ENCODE data around the gene MPHOSPH9.
A peak's percentile ranks its signal among the peaks of the same experiment; 100 is the strongest.

MPHOSPH9 gene

DNA sequence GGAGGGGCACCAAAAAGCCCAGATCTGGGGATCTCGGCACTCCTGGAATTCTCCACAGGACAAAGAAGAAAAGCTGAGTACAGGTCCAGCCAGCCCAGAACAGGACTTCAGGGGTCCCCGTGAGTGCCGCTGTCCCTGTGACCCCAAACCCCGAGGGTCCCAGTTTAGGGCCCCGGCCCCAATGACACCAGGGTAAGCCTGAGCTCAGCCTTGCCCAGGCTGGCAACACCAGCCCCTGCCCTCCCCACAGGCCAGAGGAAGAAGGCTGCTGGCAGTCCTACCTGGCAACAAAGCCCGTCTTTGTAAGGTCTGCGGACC, 36.9 kb upstream of the MPHOSPH9 start:
- no peaks in the 10 kb centered on the region for H3K27me3 ChIP-seq (ENCODE audit: low read depth, low read length)
- peaks cover 21% of the 10 kb centered on the region for H3K79me2 ChIP-seq (ENCODE audit: low read length)
- H4K20me1 ChIP-seq (ENCODE audit: insufficient read depth, low read length), result no peaks in the 10 kb centered on the region
- peaks cover 14% of the 10 kb centered on the region for H3K4me1 ChIP-seq (ENCODE audit: low read length)
- H3K9me3 ChIP-seq (ENCODE audit: insufficient read depth, low read length), result no peaks in the 10 kb centered on the region
- H3K9ac ChIP-seq (ENCODE audit: low read length), result peak overlapping the region; percentile 85
- TF ChIP-seq EZH2phosphoT487 (IDR thresholded peaks at IDR 0.05; ENCODE audit: low read depth), result no peak
- TF ChIP-seq, protein P1, sequence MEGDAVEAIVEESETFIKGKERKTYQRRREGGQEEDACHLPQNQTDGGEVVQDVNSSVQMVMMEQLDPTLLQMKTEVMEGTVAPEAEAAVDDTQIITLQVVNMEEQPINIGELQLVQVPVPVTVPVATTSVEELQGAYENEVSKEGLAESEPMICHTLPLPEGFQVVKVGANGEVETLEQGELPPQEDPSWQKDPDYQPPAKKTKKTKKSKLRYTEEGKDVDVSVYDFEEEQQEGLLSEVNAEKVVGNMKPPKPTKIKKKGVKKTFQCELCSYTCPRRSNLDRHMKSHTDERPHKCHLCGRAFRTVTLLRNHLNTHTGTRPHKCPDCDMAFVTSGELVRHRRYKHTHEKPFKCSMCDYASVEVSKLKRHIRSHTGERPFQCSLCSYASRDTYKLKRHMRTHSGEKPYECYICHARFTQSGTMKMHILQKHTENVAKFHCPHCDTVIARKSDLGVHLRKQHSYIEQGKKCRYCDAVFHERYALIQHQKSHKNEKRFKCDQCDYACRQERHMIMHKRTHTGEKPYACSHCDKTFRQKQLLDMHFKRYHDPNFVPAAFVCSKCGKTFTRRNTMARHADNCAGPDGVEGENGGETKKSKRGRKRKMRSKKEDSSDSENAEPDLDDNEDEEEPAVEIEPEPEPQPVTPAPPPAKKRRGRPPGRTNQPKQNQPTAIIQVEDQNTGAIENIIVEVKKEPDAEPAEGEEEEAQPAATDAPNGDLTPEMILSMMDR (IDR thresholded peaks at IDR 0.05; ENCODE audit: low read depth, low read length), result no peak
- peak overlapping the region; percentile 99 for H3K4me2 ChIP-seq (ENCODE audit: low read length)
- no peaks in the 10 kb centered on the region for H3K36me3 ChIP-seq (replicated peaks; ENCODE audit: low read depth, low read length)
- peak overlapping the region; percentile 99 for H3K4me3 ChIP-seq (ENCODE audit: low read length)
- peak overlapping the region; percentile 84; the same call in 1 of the 2 replicates for H2AFZ ChIP-seq (ENCODE audit: low read depth, low read length)
- H3K27ac ChIP-seq (ENCODE audit: low read length), result no peak overlapping the region

DNA sequence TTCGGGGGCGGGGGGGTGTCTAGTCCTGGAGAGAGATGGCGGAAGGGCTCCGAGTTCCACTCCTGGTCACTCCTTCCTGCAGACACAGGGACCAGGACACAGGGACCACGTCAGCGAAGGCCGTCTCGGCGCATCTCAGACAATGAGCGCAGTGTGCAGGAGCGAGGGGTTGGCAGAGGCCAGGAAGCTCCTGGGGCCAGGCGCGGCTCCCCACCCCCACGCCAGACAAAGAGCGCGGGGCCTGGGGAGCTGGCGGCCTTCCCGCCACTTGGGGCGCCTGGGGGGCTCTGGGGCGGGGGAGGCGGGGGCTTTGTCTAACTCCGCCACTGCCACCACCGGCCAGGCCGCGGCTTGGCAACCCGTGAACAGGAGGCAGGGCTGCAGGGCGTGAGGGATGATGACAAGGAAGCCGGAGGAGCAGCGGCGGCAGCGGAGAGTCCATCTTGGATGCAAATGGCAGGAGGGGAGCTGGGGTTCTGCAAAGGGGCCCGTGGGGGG, 36.5 kb upstream of the MPHOSPH9 start:
- H3K4me3 ChIP-seq (ENCODE audit: low read length), result peak overlapping the region; percentile 99
- no peaks in the 10 kb centered on the region for H3K36me3 ChIP-seq (replicated peaks; ENCODE audit: low read depth, low read length)
- H3K27me3 ChIP-seq (ENCODE audit: low read depth, low read length), result no peaks in the 10 kb centered on the region
- H3K79me2 ChIP-seq (ENCODE audit: low read length), result peaks cover 21% of the 10 kb centered on the region
- peak overlapping the region; percentile 99 for H3K4me2 ChIP-seq (ENCODE audit: low read length)
- TF ChIP-seq EZH2phosphoT487 (IDR thresholded peaks at IDR 0.05; ENCODE audit: low read depth), result no peak
- TF ChIP-seq, protein P1 (IDR thresholded peaks at IDR 0.05; ENCODE audit: low read depth, low read length), result no peak
- no peak overlapping the region for H3K27ac ChIP-seq (ENCODE audit: low read length)
- peak overlapping the region; percentile 85 for H3K9ac ChIP-seq (ENCODE audit: low read length)
- H3K9me3 ChIP-seq (ENCODE audit: insufficient read depth, low read length), result no peaks in the 10 kb centered on the region
- H4K20me1 ChIP-seq (ENCODE audit: insufficient read depth, low read length), result no peaks in the 10 kb centered on the region
- peaks cover 14% of the 10 kb centered on the region for H3K4me1 ChIP-seq (ENCODE audit: low read length)
- no peak overlapping the region for H2AFZ ChIP-seq (ENCODE audit: low read depth, low read length)

DNA sequence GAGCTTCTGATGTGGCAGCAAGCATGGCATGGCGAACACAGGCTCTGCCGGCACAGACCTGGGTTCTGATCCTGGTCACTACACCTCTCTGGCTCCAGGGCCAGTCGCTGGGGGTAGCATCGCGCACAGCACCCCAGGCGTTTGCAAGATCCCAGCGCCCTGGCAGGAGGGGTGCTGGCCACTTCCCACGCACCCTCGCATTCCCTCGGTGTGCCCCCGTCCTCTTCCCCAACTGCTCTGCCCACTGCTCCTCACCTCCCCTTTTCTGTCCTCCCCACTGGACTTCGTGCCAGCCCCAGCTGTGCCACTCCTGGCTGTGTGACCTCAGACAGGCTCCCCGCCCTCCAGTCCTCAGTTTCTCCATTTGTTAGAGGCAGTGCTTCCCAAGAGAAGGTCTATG, 35.9 kb upstream of the MPHOSPH9 start:
- Histone ChIP-seq H3K4me3 (ENCODE audit: low read length) (no peak overlapping the region), H4K20me1 (ENCODE audit: insufficient read depth, low read length) (no peaks in the 10 kb centered on the region), H3K79me2 (ENCODE audit: low read length) (peaks cover 21% of the 10 kb centered on the region), H3K4me1 (ENCODE audit: low read length) (peaks cover 14% of the 10 kb centered on the region), H2AFZ (ENCODE audit: low read depth, low read length) (no peak overlapping the region), H3K27ac (ENCODE audit: low read length) (no peak overlapping the region), H3K27me3 (ENCODE audit: low read depth, low read length) (no peaks in the 10 kb centered on the region), H3K36me3 (replicated peaks; ENCODE audit: low read depth, low read length) (no peaks in the 10 kb centered on the region), H3K4me2 (ENCODE audit: low read length) (no peak overlapping the region), H3K9ac (ENCODE audit: low read length) (no peak overlapping the region), H3K9me3 (ENCODE audit: insufficient read depth, low read length) (no peaks in the 10 kb centered on the region)
- TF ChIP-seq, protein P1 (IDR thresholded peaks at IDR 0.05; ENCODE audit: low read depth, low read length), result no peak
- TF ChIP-seq EZH2phosphoT487 (IDR thresholded peaks at IDR 0.05; ENCODE audit: low read depth), result no peak

DNA sequence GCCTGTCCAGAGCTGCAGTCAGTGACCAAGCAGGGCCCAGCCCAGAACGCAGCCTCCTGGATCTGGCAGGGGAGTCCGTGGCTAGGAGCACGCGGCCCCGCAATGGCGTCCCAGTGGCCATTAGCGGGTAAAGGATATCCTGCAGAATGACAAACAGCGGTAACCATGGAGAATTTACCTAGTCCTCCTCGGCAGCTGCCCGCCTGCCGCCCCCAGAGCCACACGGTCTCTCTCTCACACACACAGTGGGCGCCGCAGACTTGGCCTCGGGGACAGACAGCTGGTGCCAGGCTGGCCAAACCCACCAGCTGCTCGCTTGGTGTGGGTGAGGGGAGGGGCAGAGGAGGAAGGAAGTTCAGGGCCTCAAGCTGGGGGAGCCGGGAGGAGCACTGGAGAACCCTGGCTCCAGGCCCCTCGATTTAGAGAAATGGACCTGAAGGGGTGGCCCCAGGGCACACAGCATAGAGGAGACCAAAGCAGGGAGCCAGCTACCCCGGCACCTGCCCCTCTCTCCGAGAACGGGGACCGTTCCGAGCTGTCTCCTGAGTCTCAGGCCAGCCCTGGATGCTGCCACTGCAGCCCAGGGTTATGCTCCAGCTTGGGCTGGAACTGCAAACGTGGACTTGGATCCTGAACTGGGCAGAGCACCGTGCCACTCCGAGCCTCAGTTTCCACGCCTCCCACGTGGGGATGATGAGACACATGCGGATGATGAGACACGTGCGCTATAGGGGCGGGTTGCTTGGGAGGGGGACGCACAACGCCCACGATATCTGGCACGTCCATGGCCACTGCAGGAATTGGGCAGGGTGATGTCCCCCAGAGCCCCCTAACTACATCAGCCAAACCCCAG, 35.3 kb upstream of the MPHOSPH9 start:
- H2AFZ ChIP-seq (ENCODE audit: low read depth, low read length), result no peak overlapping the region
- no peaks in the 10 kb centered on the region for H3K9me3 ChIP-seq (ENCODE audit: insufficient read depth, low read length)
- H3K9ac ChIP-seq (ENCODE audit: low read length), result no peak overlapping the region
- H4K20me1 ChIP-seq (ENCODE audit: insufficient read depth, low read length), result no peaks in the 10 kb centered on the region
- H3K36me3 ChIP-seq (replicated peaks; ENCODE audit: low read depth, low read length), result peaks cover under 1% of the 10 kb centered on the region
- H3K4me3 ChIP-seq (ENCODE audit: low read length), result no peak overlapping the region
- no peaks in the 10 kb centered on the region for H3K27me3 ChIP-seq (ENCODE audit: low read depth, low read length)
- H3K79me2 ChIP-seq (ENCODE audit: low read length), result peaks cover 21% of the 10 kb centered on the region
- H3K4me2 ChIP-seq (ENCODE audit: low read length), result no peak overlapping the region
- H3K27ac ChIP-seq (ENCODE audit: low read length), result no peak overlapping the region
- H3K4me1 ChIP-seq (ENCODE audit: low read length), result peaks cover 14% of the 10 kb centered on the region
- no peak for TF ChIP-seq EZH2phosphoT487 (IDR thresholded peaks at IDR 0.05; ENCODE audit: low read depth)
- TF ChIP-seq, protein P1 (IDR thresholded peaks at IDR 0.05; ENCODE audit: low read depth, low read length), result no peak
